HL-60 (cell line): Measurements from ENCODE around the gene XPR1.

ENCODE experiments used
- DNase-seq, 2 experiments: peaks; one replicate each; pipeline ENCODE4 v3.0.0-alpha.2; 2010 to 2020; ENCODE audit warnings: low read depth in 1 of 2, low spot score in 1 of 2
- H3K27ac ChIP-seq: fragments of 250-450 bp; sonication (Bioruptor Pico); replicated peaks from 2 replicates; pipeline ENCODE4 v1.5.1; 2020; ENCODE audit warnings: mild to moderate bottlenecking, moderate library complexity
- H3K27me3 ChIP-seq: fragments of 250-450 bp; sonication (Bioruptor Pico); 2 replicates; pipeline ENCODE4 v1.5.1; 2021; ENCODE audit warnings: mild to moderate bottlenecking, moderate library complexity; ENCODE audit not compliant: insufficient read depth, poor library complexity, severe bottlenecking
- H3K4me3 ChIP-seq: replicated peaks from 2 replicates; pipeline ENCODE4 v1.5.1; 2011; ENCODE audit warnings: mild to moderate bottlenecking, control low read depth, low read length; ENCODE audit not compliant: insufficient read depth
- CTCF ChIP-seq: IDR thresholded peaks from one replicate; pipeline ENCODE4 v1.5.1; 2011; ENCODE audit warnings: low read length, control low read depth, inconsistent platforms; ENCODE audit not compliant: insufficient read depth
- GABPA ChIP-seq: IDR thresholded peaks from 2 replicates; pipeline ENCODE4 v1.6.1; 2012; ENCODE audit warnings: low read depth
- POLR2AphosphoS5 ChIP-seq: IDR thresholded peaks from 2 replicates; pipeline ENCODE4 v1.6.1; 2012; ENCODE audit warnings: low read depth
- REST ChIP-seq: IDR thresholded peaks from 2 replicates; pipeline ENCODE4 v1.6.1; 2012; ENCODE audit warnings: low read depth; ENCODE audit not compliant: insufficient replicate concordance
- SPI1 ChIP-seq: IDR thresholded peaks from 2 replicates; pipeline ENCODE4 v1.6.1; 2012; ENCODE audit warnings: low read depth, mild to moderate bottlenecking, borderline replicate concordance

The XPR1 gene

GRCh38 chr1:180922631-180923015 lies 290.8 kb downstream of the XPR1 start:
- TF ChIP-seq GABPA (no peak), POLR2AphosphoS5 (no peak), SPI1 (no peak), CTCF (no peak), REST (no peak)
- Histone ChIP-seq H3K4me3 (no peak overlapping the region), H3K27me3 (no peaks in the 10 kb centered on the region), H3K27ac (no peak overlapping the region)
- no peak for DNase-seq

GRCh38 chr1:180923021-180923841 lies 291.4 kb downstream of the XPR1 start:
- Histone ChIP-seq H3K27me3 (no peaks in the 10 kb centered on the region), H3K4me3 (no peak overlapping the region), H3K27ac (no peak overlapping the region)
- no peak for TF ChIP-seq REST
- no peak for TF ChIP-seq GABPA
- no peak for DNase-seq

GRCh38 chr1:180923887-180924286 lies 292.1 kb downstream of the XPR1 start:
- no peak for TF ChIP-seq GABPA
- TF ChIP-seq REST = no peak
- no peak for TF ChIP-seq CTCF
- TF ChIP-seq SPI1 = no peak
- TF ChIP-seq POLR2AphosphoS5 = no peak
- Histone ChIP-seq H3K27me3 (no peaks in the 10 kb centered on the region), H3K27ac (no peak overlapping the region), H3K4me3 (no peak overlapping the region)
- no peak for DNase-seq
